PC-9 (cell line): ENCODE data around the gene BMERB1. TPM values are rescaled to one million over a fixed set of nuclear protein-coding genes. Genes with fewer than 3 reads are reported as not detected.

Experiments
- BruUV-seq: library from RNA; stranded (reverse); fragments of 400-500 nt; replicated peaks from 2 replicates; lab custom pipeline; 2021; lab: Mats Ljungman, UMichigan
- CTCF ChIA-PET: fragments of 300-600 bp; sonication (Branson Sonifier 250); formaldehyde crosslinking; loops from one replicate; lab custom pipeline; 2022; ENCODE audit warnings: antibody characterized with exemption; lab: Charles Lee
- POLR2A ChIA-PET: fragments of 300-600 bp; sonication (Branson Sonifier 250); formaldehyde crosslinking; loops from one replicate; lab custom pipeline; 2022; ENCODE audit warnings: antibody characterized with exemption; ENCODE audit not compliant: unreplicated experiment; lab: Charles Lee
- DNase-seq, 2 experiments: peaks; one replicate each; pipeline versions ENCODE4 v3.0.0 to v3.0.0-alpha.2; 2015 to 2022; ENCODE audit warnings: mixed read lengths in 1 of 2
- H2AFZ ChIP-seq: fragments of 200-600 bp; sonication (generic); 2 replicates; pipeline ENCODE4 v1.8.1; 2017; ENCODE audit warnings: antibody characterized with exemption
- H3F3A ChIP-seq: fragments of 200-600 bp; sonication (generic); 2 replicates; pipeline ENCODE4 v1.8.1; 2017; ENCODE audit warnings: antibody characterized with exemption, mild to moderate bottlenecking, low read depth; ENCODE audit not compliant: insufficient read depth
- H3K27ac ChIP-seq: fragments of 200-600 bp; sonication (generic); 2 replicates; pipeline ENCODE4 v1.6.1; 2016; ENCODE audit warnings: mixed run types
- H3K27me3 ChIP-seq: fragments of 200-600 bp; sonication (generic); 2 replicates; pipeline ENCODE4 v1.6.1; 2016; ENCODE audit warnings: low read depth, mixed run types; ENCODE audit not compliant: insufficient read depth
- H3K36me3 ChIP-seq: fragments of 200-600 bp; sonication (generic); 2 replicates; pipeline ENCODE4 v1.6.1; 2016; ENCODE audit warnings: low read depth, mixed run types
- H3K4me1 ChIP-seq: fragments of 200-600 bp; sonication (generic); replicated peaks from 2 replicates; pipeline ENCODE4 v1.6.1; 2016; ENCODE audit warnings: mixed run types; ENCODE audit not compliant: insufficient read depth
- H3K4me2 ChIP-seq: fragments of 200-600 bp; sonication (generic); 2 replicates; pipeline ENCODE4 v1.6.1; 2017; ENCODE audit warnings: mixed run types
- H3K4me3 ChIP-seq: fragments of 200-600 bp; sonication (generic); 2 replicates; pipeline ENCODE4 v1.6.1; 2016; ENCODE audit warnings: mixed run types
- H3K79me2 ChIP-seq: fragments of 200-600 bp; sonication (generic); 2 replicates; pipeline ENCODE4 v1.6.1; 2017; ENCODE audit warnings: low read depth, mixed run types
- H3K9me2 ChIP-seq: fragments of 200-600 bp; sonication (generic); 2 replicates; pipeline ENCODE4 v1.8.1; 2017; ENCODE audit warnings: mild to moderate bottlenecking; ENCODE audit not compliant: insufficient read depth
- H3K9me3 ChIP-seq: fragments of 200-600 bp; sonication (generic); 2 replicates; pipeline ENCODE4 v1.8.1; 2016; ENCODE audit warnings: low read depth; ENCODE audit not compliant: insufficient read depth
- H4K20me1 ChIP-seq: fragments of 200-600 bp; sonication (generic); 2 replicates; pipeline ENCODE4 v1.8.1; 2017; ENCODE audit not compliant: insufficient read depth
- EZH2 ChIP-seq: fragments of 200-600 bp; sonication (generic); IDR thresholded peaks from 2 replicates; pipeline ENCODE4 v1.8.0; 2017; ENCODE audit warnings: antibody characterized with exemption, low read depth
- intact Hi-C: fragments of 100-400 bp; cut with micrococcal nuclease; formaldehyde crosslinking; loops from one replicate; pipeline ENCODE4 v1.10.0; 2022; ENCODE audit not compliant: unreplicated experiment
- total RNA-seq: library from RNA; stranded (reverse); gene quantifications from 2 replicates; pipeline ENCODE4 v1.2.3, GENCODE V29; 2021
- TF ChIP-seq, protein P1 (sequence below): fragments of 200-600 bp; sonication (generic); conservative IDR thresholded peaks from 2 replicates; pipeline ENCODE4 v1.6.1; 2017; ENCODE audit warnings: mixed run types, antibody characterized with exemption, mild to moderate bottlenecking, moderate library complexity

Gene BMERB1
- total RNA-seq, 1 experiment from 2014 or later, result 4.3 TPM

GRCh38 chr16:15460601-15461000, 26.2 kb downstream of the BMERB1 start:
- Histone ChIP-seq H3K27me3 (no peaks in the 10 kb centered on the region), H3K27ac (no peak overlapping the region), H4K20me1 (no peaks in the 10 kb centered on the region), H3K36me3 (no peaks in the 10 kb centered on the region), H3F3A (peaks cover 9% of the 10 kb centered on the region; the same call in 1 of the 2 replicates), H3K9me3 (0 out of 2 replicates have a peak, but pooled peaks cover 4% of the 10 kb centered on the region), H3K9me2 (no peaks in the 10 kb centered on the region), H3K79me2 (no peaks in the 10 kb centered on the region), H3K4me3 (no peak overlapping the region), H2AFZ (no peak overlapping the region), H3K4me1 (peaks cover 10% of the 10 kb centered on the region), H3K4me2 (no peak overlapping the region)
- intact Hi-C loops, result no loop called here
- BruUV-seq, result no TSS peak
- DNase-seq, result no peak
- TF ChIP-seq EZH2, result no peak
- TF ChIP-seq, protein P1, sequence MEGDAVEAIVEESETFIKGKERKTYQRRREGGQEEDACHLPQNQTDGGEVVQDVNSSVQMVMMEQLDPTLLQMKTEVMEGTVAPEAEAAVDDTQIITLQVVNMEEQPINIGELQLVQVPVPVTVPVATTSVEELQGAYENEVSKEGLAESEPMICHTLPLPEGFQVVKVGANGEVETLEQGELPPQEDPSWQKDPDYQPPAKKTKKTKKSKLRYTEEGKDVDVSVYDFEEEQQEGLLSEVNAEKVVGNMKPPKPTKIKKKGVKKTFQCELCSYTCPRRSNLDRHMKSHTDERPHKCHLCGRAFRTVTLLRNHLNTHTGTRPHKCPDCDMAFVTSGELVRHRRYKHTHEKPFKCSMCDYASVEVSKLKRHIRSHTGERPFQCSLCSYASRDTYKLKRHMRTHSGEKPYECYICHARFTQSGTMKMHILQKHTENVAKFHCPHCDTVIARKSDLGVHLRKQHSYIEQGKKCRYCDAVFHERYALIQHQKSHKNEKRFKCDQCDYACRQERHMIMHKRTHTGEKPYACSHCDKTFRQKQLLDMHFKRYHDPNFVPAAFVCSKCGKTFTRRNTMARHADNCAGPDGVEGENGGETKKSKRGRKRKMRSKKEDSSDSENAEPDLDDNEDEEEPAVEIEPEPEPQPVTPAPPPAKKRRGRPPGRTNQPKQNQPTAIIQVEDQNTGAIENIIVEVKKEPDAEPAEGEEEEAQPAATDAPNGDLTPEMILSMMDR, result no peak; the same call in 1 of the 2 replicates
- ChIA-PET CTCF (no interaction called here), POLR2A (interaction anchor here (0.5 kb wide), 1 partner anchor 323 kb away, joined by 3 read pairs; no protein-coding TSS in a partner anchor)

GRCh38 chr16:15461376-15461775, 27.0 kb downstream of the BMERB1 start:
- no peak overlapping the region for H3K4me2 ChIP-seq
- intact Hi-C loops, result no loop called here
- no peaks in the 10 kb centered on the region for H3K79me2 ChIP-seq
- ChIA-PET POLR2A (no interaction called here), CTCF (interaction anchor here (0.6 kb wide), 1 partner anchor 221 kb away, joined by 3 read pairs; no protein-coding TSS in a partner anchor)
- H4K20me1 ChIP-seq, result no peaks in the 10 kb centered on the region
- no peak overlapping the region for H3K4me3 ChIP-seq
- BruUV-seq, result no TSS peak
- H3K9me3 ChIP-seq, result 0 out of 2 replicates have a peak, but pooled peaks cover 4% of the 10 kb centered on the region
- peaks cover 16% of the 10 kb centered on the region; the same call in 1 of the 2 replicates for H3F3A ChIP-seq
- no peak for DNase-seq
- no peaks in the 10 kb centered on the region for H3K9me2 ChIP-seq
- TF ChIP-seq EZH2, result no peak
- TF ChIP-seq, protein P1, result no peak
- no peak overlapping the region for H3K27ac ChIP-seq
- H3K36me3 ChIP-seq, result no peaks in the 10 kb centered on the region
- H3K4me1 ChIP-seq, result peaks cover 18% of the 10 kb centered on the region
- no peaks in the 10 kb centered on the region for H3K27me3 ChIP-seq
- H2AFZ ChIP-seq, result no peak overlapping the region

DNA sequence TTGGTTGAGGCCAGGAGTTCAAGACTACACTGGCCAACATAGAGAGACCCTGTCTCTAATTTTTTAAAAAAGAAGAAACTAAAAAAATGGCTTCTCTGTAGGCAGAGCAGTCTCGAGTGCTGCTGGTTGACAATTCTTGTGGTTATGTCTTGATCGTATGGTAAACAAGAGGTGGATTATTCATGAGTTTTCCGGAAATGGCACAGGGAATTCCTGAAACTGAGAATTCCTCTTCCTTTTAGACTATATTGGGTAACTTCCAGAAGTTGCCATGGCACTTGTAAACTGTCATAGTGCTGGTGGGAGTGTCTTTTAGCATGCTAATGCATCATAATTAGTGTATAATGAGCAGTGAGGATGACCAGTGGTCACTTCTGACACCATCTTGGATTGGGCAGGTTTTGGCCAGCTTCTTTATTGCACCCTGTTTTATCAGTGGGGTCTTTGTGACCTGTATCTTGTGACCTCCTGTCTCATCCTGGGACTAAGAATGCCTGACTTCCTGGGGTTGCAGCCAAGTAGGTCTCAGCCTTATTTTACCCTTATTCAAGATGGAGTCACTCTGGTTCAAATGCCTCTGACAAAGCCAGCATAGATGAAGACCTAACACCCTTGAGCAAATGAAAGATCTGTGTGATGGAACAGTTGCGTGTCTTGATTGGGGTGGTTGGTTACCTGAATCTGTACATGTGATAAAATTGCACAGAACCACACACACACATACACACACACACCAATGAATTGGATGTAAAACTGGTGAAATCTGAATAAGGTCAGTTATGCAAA, 30.2 kb downstream of the BMERB1 start:
- H4K20me1 ChIP-seq, result no peaks in the 10 kb centered on the region
- H3F3A ChIP-seq, result peaks cover 21% of the 10 kb centered on the region
- H2AFZ ChIP-seq, result no peak overlapping the region
- no peak for DNase-seq
- no peaks in the 10 kb centered on the region for H3K27me3 ChIP-seq
- H3K79me2 ChIP-seq, result no peaks in the 10 kb centered on the region
- BruUV-seq, result no TSS peak
- H3K36me3 ChIP-seq, result no peaks in the 10 kb centered on the region
- no peak overlapping the region for H3K27ac ChIP-seq
- CTCF ChIA-PET, result no interaction called here
- no peak overlapping the region for H3K4me2 ChIP-seq
- intact Hi-C loops, result no loop called here
- H3K4me3 ChIP-seq, result no peak overlapping the region
- no peak for TF ChIP-seq EZH2
- peaks cover 20% of the 10 kb centered on the region for H3K4me1 ChIP-seq
- no peaks in the 10 kb centered on the region for H3K9me2 ChIP-seq
- H3K9me3 ChIP-seq, result no peaks in the 10 kb centered on the region
- POLR2A ChIA-PET, result no interaction called here
